ENCODE measurements around the gene BPTF. TPM values are rescaled to one million over a fixed set of nuclear protein-coding genes. Genes with fewer than 3 reads are reported as not detected.
A peak's percentile ranks its signal among the peaks of the same experiment; 100 is the strongest.

BPTF gene
- polyA plus RNA-seq, 1 of the 3 experiments (the other 2 are of a cell fraction): 61.4 TPM

GRCh38 chr17:67912656-67913055, 87.4 kb downstream of the BPTF start (continued):
- no peak for TF ChIP-seq IRF3 (IDR thresholded peaks at IDR 0.05; ENCODE audit: low read depth, low read length)
- no peak for TF ChIP-seq CHD2 (IDR thresholded peaks at IDR 0.05; ENCODE audit: low read length, partially characterized antibody)
- TF ChIP-seq NRF1 (IDR thresholded peaks at IDR 0.05; ENCODE audit: low read depth, low read length): no peak
- no peak for TF ChIP-seq ZBTB33 (IDR thresholded peaks at IDR 0.05; ENCODE audit: borderline replicate concordance, low read depth)
- TF ChIP-seq MAX (IDR thresholded peaks at IDR 0.05; ENCODE audit: low read depth): no peak
- no peak for TF ChIP-seq RXRA (IDR thresholded peaks at IDR 0.05; ENCODE audit: borderline replicate concordance, low read depth)
- TF ChIP-seq TEAD4 (IDR thresholded peaks at IDR 0.05; ENCODE audit: borderline replicate concordance, insufficient read depth): no peak

GRCh38 chr17:67920212-67920611, 94.9 kb downstream of the BPTF start:
- H2AFZ ChIP-seq (ENCODE audit: low read depth): no peak overlapping the region
- H3K9me2 ChIP-seq: no peaks in the 10 kb centered on the region; the same call in 1 of the 2 replicates
- peaks cover 5% of the 10 kb centered on the region for H3F3A ChIP-seq (replicated peaks; ENCODE audit: insufficient read depth)
- H4K20me1 ChIP-seq (ENCODE audit: insufficient read depth): no peaks in the 10 kb centered on the region
- CTCF ChIA-PET: interaction anchor here (0.9 to 2.5 kb wide), 4 partner anchors 12 to 29 kb away, joined by 3 to 10 read pairs (median 3); no protein-coding TSS in a partner anchor
- H3K4me3 ChIP-seq (ENCODE audit: low read depth in 2 of 2, low read length in 1 of 2): no peak overlapping the region
- no peaks in the 10 kb centered on the region for H3K9me3 ChIP-seq
- no peak overlapping the region for H3K4me2 ChIP-seq
- DNase-seq: no peak
- peaks cover 33% of the 10 kb centered on the region; the same call in 1 of the 2 replicates for H3K79me2 ChIP-seq (ENCODE audit: insufficient read depth)
- H3K27ac ChIP-seq (ENCODE audit: low read depth in 2 of 2, low read length in 1 of 2): 0 out of 4 replicates have a peak overlapping the region, but pooled peaks of 1 of the 2 experiments have one; percentile 1
- no peak for TF ChIP-seq CTCF (IDR thresholded peaks at IDR 0.05)
- TF ChIP-seq MEF2A (IDR thresholded peaks at IDR 0.05; ENCODE audit: borderline replicate concordance, low read depth): no peak
- TF ChIP-seq JUND (IDR thresholded peaks at IDR 0.05): no peak
- no peak for TF ChIP-seq GABPA (IDR thresholded peaks at IDR 0.05; ENCODE audit: low read depth)
- no peak; a peak in 1 of 4 replicates for TF ChIP-seq EP300 (IDR thresholded peaks at IDR 0.05; ENCODE audit: borderline replicate concordance in 1 of 2, low read depth in 1 of 2, low read length in 1 of 2)
- no peaks in the 10 kb centered on the region for H3K27me3 ChIP-seq (ENCODE audit: insufficient read depth)
- H3K9ac ChIP-seq: no peak overlapping the region
- WGBS (ENCODE audit: low lambda C conversion rate): 72% methylated on average over 4 of the region's 4 CpGs
- POLR2A ChIA-PET: no interaction called here
- peaks cover 0 to 2% of the 10 kb centered on the region in 2 experiments; a peak in 2 of 4 replicates for H3K4me1 ChIP-seq (ENCODE audit: control insufficient read depth in 1 of 2, insufficient read depth in 2 of 2, low read depth in 1 of 2, low read length in 1 of 2)
- peaks cover 44 to 83% of the 10 kb centered on the region in 2 experiments for H3K36me3 ChIP-seq (replicated peaks in 1 of 2; ENCODE audit: control insufficient read depth in 1 of 2, insufficient read depth in 2 of 2, low read length in 1 of 2)

Data from SK-N-SH (cell line).